DMS53 treated with DMSO at 0.1 percent for 48 hours (cell line): Measurements from ENCODE around the gene MMS19.

ENCODE experiments used
- DNase-seq: peaks from one replicate; lab custom pipeline; 2025; ENCODE audit not compliant: unreplicated experiment; lab: John Stamatoyannopoulos, UW

Gene MMS19

GRCh38 chr10:97464226-97464625, 34.0 kb downstream of the MMS19 start:
- DNase-seq = no peak

GRCh38 chr10:97463363-97464132, 34.7 kb downstream of the MMS19 start:
- peak; percentile 97 for DNase-seq

GRCh38 chr10:97462309-97462708, 35.9 kb downstream of the MMS19 start:
- no peak for DNase-seq

- no peak for DNase-seq
Measured at GRCh38 chr10:97459933-97460332, 38.3 kb downstream of the MMS19 start.

- no peak for DNase-seq
Measured at GRCh38 chr10:97459111-97459510, 39.1 kb downstream of the MMS19 start.

GRCh38 chr10:97456686-97457065, 41.5 kb downstream of the MMS19 start:
- DNase-seq = no peak

GRCh38 chr10:97456034-97456685, 42.1 kb downstream of the MMS19 start:
- DNase-seq = no peak

- DNase-seq = peak; percentile 12
Measured at GRCh38 chr10:97454330-97455036, 43.7 kb downstream of the MMS19 start.

GRCh38 chr10:97452352-97452751, 45.9 kb downstream of the MMS19 start:
- no peak for DNase-seq

GRCh38 chr10:97451605-97452004, 46.6 kb downstream of the MMS19 start:
- no peak for DNase-seq

- DNase-seq = no peak
Measured at GRCh38 chr10:97450828-97451227, 47.4 kb downstream of the MMS19 start.

- peak; percentile 100 for DNase-seq
Measured at GRCh38 chr10:97445722-97446639, 52.2 kb downstream of the MMS19 start, which contains the start of the genes EXOSC1 and ZDHHC16. EXOSC1 (minus strand) TSS chr10:97446006; CDS start chr10:97445985, 21 bp downstream. ZDHHC16 (plus strand) TSS chr10:97446175; CDS start chr10:97451676, 5,501 bp downstream.

GRCh38 chr10:97445357-97445721, 52.9 kb downstream of the MMS19 start:
- no peak for DNase-seq

- no peak for DNase-seq
Measured at GRCh38 chr10:97444212-97444611, 54.0 kb downstream of the MMS19 start.

GRCh38 chr10:97442277-97442676, 55.9 kb downstream of the MMS19 start:
- DNase-seq = no peak

GRCh38 chr10:97435211-97435610, 63.0 kb downstream of the MMS19 start:
- no peak for DNase-seq

- DNase-seq = no peak
Measured at GRCh38 chr10:97434557-97434956, 63.7 kb downstream of the MMS19 start.

GRCh38 chr10:97434055-97434454, 64.2 kb downstream of the MMS19 start:
- DNase-seq = no peak

- no peak for DNase-seq
Measured at GRCh38 chr10:97428572-97428981, 69.6 kb downstream of the MMS19 start.

GRCh38 chr10:97427571-97428179, 70.5 kb downstream of the MMS19 start:
- DNase-seq = peak; percentile 18
